AG04449 (cell line): ENCODE data around the gene PRR7.

Experiments used
- CTCF ChIA-PET: fragments of 350-600 bp; formaldehyde crosslinking; extraction: SDS; loops from one replicate; lab custom pipeline; 2021; ENCODE audit warnings: antibody characterized with exemption; lab: Yijun Ruan, JAX
- POLR2A ChIA-PET: fragments of 400-600, 350-600 bp; formaldehyde crosslinking; extraction: SDS; loops from one replicate; lab custom pipeline; 2020; ENCODE audit warnings: antibody characterized with exemption, inconsistent platforms; lab: Yijun Ruan, JAX
- DNase-seq: peaks from one replicate; pipeline ENCODE4 v3.0.0-alpha.2; 2010; ENCODE audit warnings: low read depth, low spot score
- H3K4me3 ChIP-seq: 2 replicates; pipeline ENCODE4 v1.5.1; 2011; ENCODE audit warnings: low read depth, mild to moderate bottlenecking, control low read depth, low read length
- TF ChIP-seq, protein P1 (sequence below): IDR thresholded peaks from one replicate; pipeline ENCODE4 v1.5.1; 2011; ENCODE audit warnings: mild to moderate bottlenecking, moderate library complexity, low read length, control low read depth, inconsistent platforms; ENCODE audit not compliant: insufficient read depth; ENCODE audit errors: missing control alignments

The PRR7 gene

DNA sequence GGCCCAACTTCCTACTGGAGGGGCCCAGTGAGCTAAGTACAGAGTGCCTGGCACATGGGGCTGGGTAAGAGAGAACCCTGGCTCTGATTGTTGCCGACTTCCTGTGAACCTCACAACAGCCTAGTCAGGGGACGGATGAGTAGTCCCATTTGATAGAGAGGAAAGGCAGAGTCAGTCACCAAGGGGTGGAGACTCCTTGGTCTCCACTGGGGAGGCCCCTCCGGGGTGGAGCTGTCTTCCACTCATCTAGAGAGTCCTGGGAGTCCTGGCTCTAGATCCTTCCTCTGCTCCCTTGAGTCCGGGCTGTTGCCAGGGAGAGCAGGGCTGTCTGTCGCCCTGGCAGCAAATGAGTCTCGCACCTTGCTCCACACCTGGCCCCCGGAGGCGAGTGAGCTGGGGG, 12.2 kb upstream of the PRR7 start:
- no peak for DNase-seq
- no peak overlapping the region for H3K4me3 ChIP-seq
- TF ChIP-seq, protein P1, sequence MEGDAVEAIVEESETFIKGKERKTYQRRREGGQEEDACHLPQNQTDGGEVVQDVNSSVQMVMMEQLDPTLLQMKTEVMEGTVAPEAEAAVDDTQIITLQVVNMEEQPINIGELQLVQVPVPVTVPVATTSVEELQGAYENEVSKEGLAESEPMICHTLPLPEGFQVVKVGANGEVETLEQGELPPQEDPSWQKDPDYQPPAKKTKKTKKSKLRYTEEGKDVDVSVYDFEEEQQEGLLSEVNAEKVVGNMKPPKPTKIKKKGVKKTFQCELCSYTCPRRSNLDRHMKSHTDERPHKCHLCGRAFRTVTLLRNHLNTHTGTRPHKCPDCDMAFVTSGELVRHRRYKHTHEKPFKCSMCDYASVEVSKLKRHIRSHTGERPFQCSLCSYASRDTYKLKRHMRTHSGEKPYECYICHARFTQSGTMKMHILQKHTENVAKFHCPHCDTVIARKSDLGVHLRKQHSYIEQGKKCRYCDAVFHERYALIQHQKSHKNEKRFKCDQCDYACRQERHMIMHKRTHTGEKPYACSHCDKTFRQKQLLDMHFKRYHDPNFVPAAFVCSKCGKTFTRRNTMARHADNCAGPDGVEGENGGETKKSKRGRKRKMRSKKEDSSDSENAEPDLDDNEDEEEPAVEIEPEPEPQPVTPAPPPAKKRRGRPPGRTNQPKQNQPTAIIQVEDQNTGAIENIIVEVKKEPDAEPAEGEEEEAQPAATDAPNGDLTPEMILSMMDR: no peak
- ChIA-PET POLR2A (no interaction called here), CTCF (interaction anchor here (0.9 to 1.6 kb wide), 4 partner anchors 11 to 44 kb away, joined by 4 to 5 read pairs (median 4); no protein-coding TSS in a partner anchor)

DNA sequence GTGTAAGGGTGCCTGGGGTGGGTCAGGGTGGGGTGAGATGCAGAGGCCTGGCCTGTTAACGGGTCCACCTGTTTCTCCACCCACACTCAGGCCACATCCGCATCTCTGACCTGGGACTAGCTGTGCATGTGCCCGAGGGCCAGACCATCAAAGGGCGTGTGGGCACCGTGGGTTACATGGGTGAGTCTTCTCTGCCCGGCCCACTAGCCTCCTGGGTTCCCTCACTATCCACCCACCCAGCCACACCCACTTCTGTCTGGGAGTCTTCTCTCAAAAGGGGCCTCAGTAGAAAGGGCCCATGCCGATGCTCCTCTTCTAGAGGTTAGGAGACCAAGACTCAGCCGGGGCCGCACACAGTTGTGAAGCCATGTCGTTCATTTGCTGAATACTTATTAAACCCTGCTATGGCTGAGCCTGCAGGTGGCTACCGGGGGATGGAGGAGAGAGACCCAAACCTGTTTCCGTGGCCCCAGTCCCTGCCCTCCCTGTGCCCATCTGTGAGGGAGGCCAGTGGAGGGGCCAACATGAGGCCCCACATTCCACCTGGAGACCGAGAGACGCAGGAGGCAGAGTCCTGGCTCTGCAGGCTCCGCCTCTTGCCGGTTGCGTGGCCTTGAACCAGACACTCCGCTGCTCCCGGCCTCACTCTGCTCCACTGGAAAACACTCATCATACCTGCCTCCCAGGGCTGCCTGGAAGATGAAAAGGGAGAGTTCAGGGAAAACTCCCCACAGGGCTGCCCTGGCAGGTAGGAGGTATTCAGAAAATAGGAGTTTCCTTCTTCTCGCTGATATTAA, 11.5 kb upstream of the PRR7 start:
- TF ChIP-seq, protein P1: no peak
- ChIA-PET CTCF (interaction anchor here (0.9 to 5.7 kb wide), 2 partner anchors 19 to 45 kb away, joined by 4 to 31 read pairs; no protein-coding TSS in a partner anchor), POLR2A (no interaction called here)
- DNase-seq: no peak
- no peak overlapping the region for H3K4me3 ChIP-seq

DNA sequence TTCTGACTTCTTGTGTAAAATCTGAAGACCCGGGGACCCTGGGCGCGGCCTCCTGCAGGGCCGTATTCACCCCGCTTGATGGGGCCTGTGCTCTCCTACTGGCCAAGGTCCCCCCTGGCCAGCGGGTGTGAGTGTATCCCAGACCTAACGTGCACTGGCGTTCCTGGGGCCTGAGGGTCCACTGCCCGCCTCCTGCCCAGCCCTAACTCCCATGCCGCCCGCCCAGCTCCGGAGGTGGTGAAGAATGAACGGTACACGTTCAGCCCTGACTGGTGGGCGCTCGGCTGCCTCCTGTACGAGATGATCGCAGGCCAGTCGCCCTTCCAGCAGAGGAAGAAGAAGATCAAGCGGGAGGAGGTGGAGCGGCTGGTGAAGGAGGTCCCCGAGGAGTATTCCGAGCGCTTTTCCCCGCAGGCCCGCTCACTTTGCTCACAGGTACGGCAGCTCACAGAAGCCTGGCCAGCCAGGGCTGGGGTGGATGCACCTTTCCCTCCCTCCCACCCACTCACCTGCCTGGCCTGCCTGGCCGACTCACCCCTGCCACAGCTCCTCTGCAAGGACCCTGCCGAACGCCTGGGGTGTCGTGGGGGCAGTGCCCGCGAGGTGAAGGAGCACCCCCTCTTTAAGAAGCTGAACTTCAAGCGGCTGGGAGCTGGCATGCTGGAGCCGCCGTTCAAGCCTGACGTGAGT, 10.6 kb upstream of the PRR7 start:
- TF ChIP-seq, protein P1: no peak
- H3K4me3 ChIP-seq: no peak overlapping the region
- ChIA-PET POLR2A (no interaction called here), CTCF (interaction anchor here (0.8 to 5.7 kb wide), 5 partner anchors 9 to 65 kb away, joined by 3 to 31 read pairs (median 10); partner anchors contain the start of gene PRR7)
- no peak for DNase-seq

DNA sequence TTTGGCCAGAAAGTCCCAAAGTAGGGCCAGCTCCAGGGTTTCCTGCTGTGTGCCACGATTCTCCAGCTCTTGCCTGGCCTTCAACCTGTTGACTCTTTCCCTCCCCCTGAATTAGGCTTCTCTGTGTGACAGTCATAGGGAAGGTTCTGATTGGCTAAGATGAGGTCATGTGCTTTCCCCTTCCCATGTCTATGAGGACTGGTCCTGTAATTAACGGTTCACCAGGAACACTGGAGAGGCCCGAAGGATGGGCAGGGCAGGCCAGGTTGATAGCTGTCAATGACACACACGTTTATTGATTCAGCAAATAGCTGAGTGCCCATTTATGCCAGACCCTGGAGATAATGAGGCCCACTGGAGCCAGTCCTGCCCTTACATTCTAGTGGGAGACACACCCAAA, 9.0 kb upstream of the PRR7 start:
- no peak for DNase-seq
- H3K4me3 ChIP-seq: no peak overlapping the region
- POLR2A ChIA-PET: no interaction called here
- TF ChIP-seq, protein P1: no peak
- CTCF ChIA-PET: interaction anchor here (0.9 to 21.1 kb wide), 10 partner anchors 9 to 325 kb away, joined by 3 to 412 read pairs (median 7); partner anchors contain the start of gene PRR7

DNA sequence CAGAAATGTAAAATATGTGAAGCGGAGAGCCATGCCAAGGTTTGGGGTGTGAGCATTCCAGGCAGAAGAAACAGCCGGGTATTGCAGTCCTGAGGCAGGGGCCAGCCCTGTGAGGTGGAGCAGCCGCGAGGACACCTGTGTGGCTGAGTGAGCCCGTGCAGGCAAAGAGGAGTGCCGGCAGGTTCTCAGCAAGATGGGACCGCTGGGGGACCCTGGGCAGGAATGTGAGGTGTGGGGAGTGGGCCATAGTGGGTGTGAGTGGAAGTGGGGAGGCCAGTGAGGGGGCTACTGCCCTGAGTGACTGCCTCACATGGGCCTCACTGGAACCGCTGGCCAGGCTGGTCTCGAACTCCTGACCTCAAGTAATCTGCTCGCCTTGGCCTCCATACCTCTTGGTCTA, 8.1 kb upstream of the PRR7 start:
- ChIA-PET POLR2A (interaction anchor here (0.6 kb wide), 1 partner anchor 19 kb away, joined by 3 read pairs; no protein-coding TSS in a partner anchor), CTCF (interaction anchor here (0.8 to 21.1 kb wide), 7 partner anchors 12 to 325 kb away, joined by 3 to 412 read pairs (median 6); partner anchors contain the start of gene GRK6)
- DNase-seq: no peak
- no peak overlapping the region for H3K4me3 ChIP-seq
- TF ChIP-seq, protein P1: no peak

DNA sequence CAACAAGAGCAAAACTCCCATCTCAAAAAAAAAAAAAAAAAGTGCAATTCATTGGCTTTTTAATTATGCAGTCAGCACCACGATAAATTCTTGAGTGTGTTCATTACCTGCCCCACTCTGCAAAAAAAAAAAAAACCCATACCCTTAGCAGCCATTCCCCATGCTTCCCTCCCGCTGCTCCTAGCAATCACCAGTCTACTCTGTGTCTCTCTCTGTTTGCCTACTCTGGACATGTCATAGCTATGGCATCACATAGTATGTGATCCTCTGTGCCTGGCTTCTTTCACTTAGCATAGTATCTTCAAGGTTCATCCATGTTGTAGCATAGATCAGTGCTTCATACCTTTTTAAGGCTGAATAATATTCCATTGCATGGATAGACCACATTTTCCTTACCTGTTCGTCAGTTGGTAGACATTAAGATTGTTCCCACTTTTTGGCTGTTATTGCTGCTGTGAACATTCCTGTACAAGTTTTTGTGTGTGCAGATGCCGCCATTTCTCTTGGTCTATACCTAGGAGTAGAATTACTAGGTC, 7.0 kb upstream of the PRR7 start:
- DNase-seq: no peak
- H3K4me3 ChIP-seq: no peak overlapping the region
- POLR2A ChIA-PET: interaction anchor here (0.6 to 0.9 kb wide), 3 partner anchors 8 to 58 kb away, joined by 3 to 4 read pairs (median 4); partner anchors contain the start of gene PDLIM7
- TF ChIP-seq, protein P1: no peak
- CTCF ChIA-PET: interaction anchor here (0.7 to 21.1 kb wide), 10 partner anchors 12 to 326 kb away, joined by 3 to 412 read pairs (median 4); partner anchors contain the start of gene GRK6
